ENCODE data around the gene CHCHD6. TPM values are rescaled to one million over a fixed set of nuclear protein-coding genes. Genes with fewer than 3 reads are reported as not detected.
A peak's percentile ranks its signal among the peaks of the same experiment; 100 is the strongest.

CHCHD6 gene
- total and polyA plus RNA-seq, 8 donors = 5.0 to 10.9 (median 6.0) TPM

- TF ChIP-seq CTCF (IDR thresholded peaks at IDR 0.05) = peak; percentile 84 to 96 (median 90)
- WGBS, 2 donors = 0% methylated on average over 48 to 89 of the region's 89 CpGs
- ATAC-seq (peak; percentile 84 to 94 (median 88)), DNase-seq (peak; percentile 52 to 90 (median 77)), FAIRE-seq (no peak)
- Histone ChIP-seq H3K27ac (peak within 1 kb of the TSS in 3 of 4 donors; percentile 8 to 72 (median 62)), H3K27me3 (no peaks in the 10 kb centered on the region), H3K4me1 (peaks cover 0 to 16% (median 11%) of the 10 kb centered on the region in 3 donors), H3K36me3 (no peaks in the 10 kb centered on the region), H3K4me3 (peak within 1 kb of the TSS; percentile 53 to 84 (median 75)), H3K9me3 (no peaks in the 10 kb centered on the region)
- intact Hi-C loops (cut with DNase I) = loop anchor here in 1 of 3 donors (10.0 kb wide), 1 partner anchor 228 kb away; no protein-coding TSS in a partner anchor
Observed at GRCh38 chr3:126982471-126983175, 278.6 kb downstream of the CHCHD6 start, which contains the start of gene PLXNA1. Gene PLXNA1 (plus strand): TSS chr3:126983115. CDS start chr3:126988594, 5,479 bp downstream.

GRCh38 chr3:126983276-126983652, 279.2 kb downstream of the CHCHD6 start:
- no peak for TF ChIP-seq CTCF (IDR thresholded peaks at IDR 0.05)
- peaks cover 0 to 16% (median 11%) of the 10 kb centered on the region in 3 donors for H3K4me1 ChIP-seq
- DNase-seq (peak in 1 of 6 donors; percentile 53), ATAC-seq (peak in 1 of 4 donors; percentile 17), FAIRE-seq (no peak)
- H3K27me3 ChIP-seq = no peaks in the 10 kb centered on the region
- 0 to 2% methylated on average over 5 to 70 of the region's 70 CpGs for WGBS, 2 donors
- H3K9me3 ChIP-seq = no peaks in the 10 kb centered on the region
- no peaks in the 10 kb centered on the region for H3K36me3 ChIP-seq
- H3K4me3 ChIP-seq = peak overlapping the region; percentile 53 to 84 (median 75)
- intact Hi-C loops (cut with DNase I) = loop anchor here in 1 of 3 donors (10.0 kb wide), 1 partner anchor 228 kb away; no protein-coding TSS in a partner anchor
- no peak overlapping the region for H3K27ac ChIP-seq

GRCh38 chr3:126983653-126984390, 279.8 kb downstream of the CHCHD6 start:
- peak; percentile 24 to 52 (median 27) for ATAC-seq
- WGBS, 2 donors = 1% methylated on average over 39 to 61 of the region's 61 CpGs
- H3K9me3 ChIP-seq = no peaks in the 10 kb centered on the region
- H3K27me3 ChIP-seq = no peaks in the 10 kb centered on the region
- intact Hi-C loops (cut with DNase I) = loop anchor here in 1 of 3 donors (10.0 kb wide), 1 partner anchor 229 kb away; no protein-coding TSS in a partner anchor
- H3K4me3 ChIP-seq = peak overlapping the region; percentile 53 to 84 (median 75)
- peaks cover 0 to 16% (median 11%) of the 10 kb centered on the region in 3 donors for H3K4me1 ChIP-seq
- DNase-seq = peak; percentile 34 to 87 (median 55)
- no peak for FAIRE-seq
- no peak for TF ChIP-seq CTCF (IDR thresholded peaks at IDR 0.05)
- H3K36me3 ChIP-seq = no peaks in the 10 kb centered on the region
- H3K27ac ChIP-seq = peak overlapping the region in 1 of 4 donors; percentile 8

- H3K4me3 ChIP-seq = peak overlapping the region; percentile 53 to 84 (median 75)
- WGBS, 2 donors = 61 to 62% methylated on average over 21 of the region's 21 CpGs
- no peak for FAIRE-seq
- no peaks in the 10 kb centered on the region for H3K27me3 ChIP-seq
- H3K9me3 ChIP-seq = no peaks in the 10 kb centered on the region
- peak overlapping the region in 1 of 4 donors; percentile 8 for H3K27ac ChIP-seq
- peaks cover 0 to 5% (median 0%) of the 10 kb centered on the region in 3 donors for H3K36me3 ChIP-seq
- no peak for TF ChIP-seq CTCF (IDR thresholded peaks at IDR 0.05)
- H3K4me1 ChIP-seq = peaks cover 0 to 16% (median 11%) of the 10 kb centered on the region in 3 donors
- DNase-seq = peak in 1 of 6 donors; percentile 75
- ATAC-seq = no peak
- intact Hi-C loops (cut with DNase I) = loop anchor here in 1 of 3 donors (10.0 kb wide), 1 partner anchor 230 kb away; no protein-coding TSS in a partner anchor
Observed at GRCh38 chr3:126984391-126985131, 280.5 kb downstream of the CHCHD6 start.

Measured in pancreas (tissue), 10 donors.